ENCODE data around the gene TSPAN9. TPM values are rescaled to one million over a fixed set of nuclear protein-coding genes. Genes with fewer than 3 reads are reported as not detected.

Gene TSPAN9
- polyA plus RNA-seq, 1 donor, result 24.9 TPM

DNA sequence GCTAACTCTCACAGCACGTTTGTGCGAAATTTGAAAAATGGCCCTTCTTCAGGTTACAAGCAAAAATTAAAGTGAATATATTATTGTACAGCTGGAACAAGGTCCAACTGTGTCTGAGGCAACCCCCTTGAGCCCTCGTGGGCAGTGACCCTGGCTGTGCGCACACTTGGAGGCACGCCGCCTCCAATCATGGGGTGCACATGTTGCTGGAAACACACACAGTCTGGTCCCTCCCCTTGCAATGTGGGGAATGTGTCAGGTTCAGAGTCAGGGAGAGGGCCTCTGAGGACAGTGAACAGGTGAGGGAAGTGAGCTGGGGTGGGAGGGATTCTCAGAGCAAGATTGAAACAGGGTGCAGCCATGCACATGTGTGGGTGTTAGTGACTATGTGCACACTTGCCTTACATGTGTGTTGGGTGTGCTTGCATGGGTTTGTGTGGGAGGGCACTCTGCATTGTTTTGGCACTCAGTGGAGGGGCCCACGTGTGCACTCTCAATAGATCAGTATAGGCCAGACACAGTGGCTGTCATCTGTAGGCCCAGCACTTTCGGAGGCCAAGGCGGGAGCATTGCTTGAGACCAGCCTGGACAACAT is 9.6 kb downstream of the TSPAN9 start:
- no peaks in the 10 kb centered on the region for H3K27me3 ChIP-seq (ENCODE audit: control insufficient read depth, insufficient read depth, low read length)
- DNase-seq, result peak; percentile 88 to 90

GRCh38 chr12:3087758-3088650 is 10.8 kb downstream of the TSPAN9 start:
- peaks cover 38% of the 10 kb centered on the region for H3K4me1 ChIP-seq (ENCODE audit: control insufficient read depth, insufficient read depth, low read length)
- H3K9me3 ChIP-seq (ENCODE audit: control insufficient read depth, low read depth, low read length), result no peaks in the 10 kb centered on the region
- H3K36me3 ChIP-seq (ENCODE audit: control insufficient read depth, insufficient read depth, low read length), result peaks cover 17% of the 10 kb centered on the region
- H3K27ac ChIP-seq (ENCODE audit: low read length), result no peak overlapping the region
- no peak overlapping the region for H3K4me3 ChIP-seq (ENCODE audit: low read length)
- no peak for DNase-seq
- H3K27me3 ChIP-seq (ENCODE audit: control insufficient read depth, insufficient read depth, low read length), result no peaks in the 10 kb centered on the region
- 100% methylated on average over 1 of the region's 11 CpGs for WGBS (ENCODE audit: insufficient coverage, low lambda C conversion rate)

More for the DNA sequence above, 9.6 kb downstream of the TSPAN9 start:
- H3K36me3 ChIP-seq (ENCODE audit: control insufficient read depth, insufficient read depth, low read length), result peaks cover 11% of the 10 kb centered on the region
- peak overlapping the region; percentile 82 for H3K27ac ChIP-seq (ENCODE audit: low read length)
- no CpG with 5 or more reads among the region's 9 CpGs for WGBS (ENCODE audit: insufficient coverage, low lambda C conversion rate)
- peaks cover 47% of the 10 kb centered on the region for H3K4me1 ChIP-seq (ENCODE audit: control insufficient read depth, insufficient read depth, low read length)
- H3K4me3 ChIP-seq (ENCODE audit: low read length), result no peak overlapping the region
- no peaks in the 10 kb centered on the region for H3K9me3 ChIP-seq (ENCODE audit: control insufficient read depth, low read depth, low read length)

DNA sequence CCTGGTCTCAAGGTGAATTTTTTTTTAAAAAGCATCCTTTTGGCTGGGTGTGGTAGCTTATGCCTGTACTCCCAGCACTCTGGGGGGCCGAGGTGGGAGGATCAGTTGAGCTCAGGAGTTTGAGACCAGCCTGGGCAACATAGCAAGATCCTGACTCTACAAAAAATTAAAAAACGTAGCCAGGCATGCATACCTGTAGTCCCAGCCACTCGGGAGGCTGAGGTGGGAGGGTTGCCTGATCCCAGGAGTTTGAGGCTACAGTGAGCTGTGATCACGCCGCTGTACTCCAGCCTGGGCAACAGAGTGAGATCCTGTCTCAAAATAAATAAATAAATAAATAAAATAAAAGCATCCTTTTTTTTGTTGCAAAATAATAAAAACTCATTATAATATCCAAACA is 12.4 kb downstream of the TSPAN9 start:
- Histone ChIP-seq H3K9me3 (ENCODE audit: control insufficient read depth, low read depth, low read length) (no peaks in the 10 kb centered on the region), H3K4me3 (ENCODE audit: low read length) (no peak overlapping the region), H3K27me3 (ENCODE audit: control insufficient read depth, insufficient read depth, low read length) (no peaks in the 10 kb centered on the region), H3K36me3 (ENCODE audit: control insufficient read depth, insufficient read depth, low read length) (peaks cover 15% of the 10 kb centered on the region), H3K27ac (ENCODE audit: low read length) (no peak overlapping the region), H3K4me1 (ENCODE audit: control insufficient read depth, insufficient read depth, low read length) (peaks cover 22% of the 10 kb centered on the region)
- WGBS (ENCODE audit: insufficient coverage, low lambda C conversion rate), result no CpG with 5 or more reads among the region's 5 CpGs
- DNase-seq, result no peak

GRCh38 chr12:3090240-3091037 is 13.3 kb downstream of the TSPAN9 start:
- H3K27me3 ChIP-seq (ENCODE audit: control insufficient read depth, insufficient read depth, low read length), result no peaks in the 10 kb centered on the region
- no peak overlapping the region for H3K27ac ChIP-seq (ENCODE audit: low read length)
- no peaks in the 10 kb centered on the region for H3K9me3 ChIP-seq (ENCODE audit: control insufficient read depth, low read depth, low read length)
- peaks cover 13% of the 10 kb centered on the region for H3K4me1 ChIP-seq (ENCODE audit: control insufficient read depth, insufficient read depth, low read length)
- H3K36me3 ChIP-seq (ENCODE audit: control insufficient read depth, insufficient read depth, low read length), result peaks cover 12% of the 10 kb centered on the region
- no CpG with 5 or more reads among the region's 17 CpGs for WGBS (ENCODE audit: insufficient coverage, low lambda C conversion rate)
- no peak for DNase-seq
- H3K4me3 ChIP-seq (ENCODE audit: low read length), result no peak overlapping the region

GRCh38 chr12:3091038-3091319 is 13.8 kb downstream of the TSPAN9 start:
- 70% methylated on average over 2 of the region's 7 CpGs for WGBS (ENCODE audit: insufficient coverage, low lambda C conversion rate)
- H3K27ac ChIP-seq (ENCODE audit: low read length), result no peak overlapping the region
- H3K36me3 ChIP-seq (ENCODE audit: control insufficient read depth, insufficient read depth, low read length), result peaks cover 12% of the 10 kb centered on the region

GRCh38 chr12:3091382-3092241 is 14.4 kb downstream of the TSPAN9 start:
- peaks cover 4% of the 10 kb centered on the region for H3K4me1 ChIP-seq (ENCODE audit: control insufficient read depth, insufficient read depth, low read length)
- H3K27ac ChIP-seq (ENCODE audit: low read length), result no peak overlapping the region
- peaks cover 12% of the 10 kb centered on the region for H3K36me3 ChIP-seq (ENCODE audit: control insufficient read depth, insufficient read depth, low read length)
- WGBS (ENCODE audit: insufficient coverage, low lambda C conversion rate), result 90% methylated on average over 2 of the region's 8 CpGs
- peaks cover 7% of the 10 kb centered on the region for H3K9me3 ChIP-seq (ENCODE audit: control insufficient read depth, low read depth, low read length)
- no peak overlapping the region for H3K4me3 ChIP-seq (ENCODE audit: low read length)
- no peaks in the 10 kb centered on the region for H3K27me3 ChIP-seq (ENCODE audit: control insufficient read depth, insufficient read depth, low read length)
- no peak for DNase-seq

More at GRCh38 chr12:3091038-3091319, 13.8 kb downstream of the TSPAN9 start:
- Histone ChIP-seq H3K9me3 (ENCODE audit: control insufficient read depth, low read depth, low read length) (peaks cover 3% of the 10 kb centered on the region), H3K27me3 (ENCODE audit: control insufficient read depth, insufficient read depth, low read length) (no peaks in the 10 kb centered on the region), H3K4me3 (ENCODE audit: low read length) (no peak overlapping the region), H3K4me1 (ENCODE audit: control insufficient read depth, insufficient read depth, low read length) (peaks cover 11% of the 10 kb centered on the region)
- DNase-seq, result no peak

GRCh38 chr12:3092764-3093163 is 15.6 kb downstream of the TSPAN9 start:
- Histone ChIP-seq H3K4me1 (ENCODE audit: control insufficient read depth, insufficient read depth, low read length) (no peaks in the 10 kb centered on the region), H3K27me3 (ENCODE audit: control insufficient read depth, insufficient read depth, low read length) (no peaks in the 10 kb centered on the region), H3K4me3 (ENCODE audit: low read length) (no peak overlapping the region), H3K9me3 (ENCODE audit: control insufficient read depth, low read depth, low read length) (peaks cover 7% of the 10 kb centered on the region), H3K27ac (ENCODE audit: low read length) (no peak overlapping the region), H3K36me3 (ENCODE audit: control insufficient read depth, insufficient read depth, low read length) (peaks cover 12% of the 10 kb centered on the region)
- no CpG with 5 or more reads among the region's 10 CpGs for WGBS (ENCODE audit: insufficient coverage, low lambda C conversion rate)
- no peak for DNase-seq

DNA sequence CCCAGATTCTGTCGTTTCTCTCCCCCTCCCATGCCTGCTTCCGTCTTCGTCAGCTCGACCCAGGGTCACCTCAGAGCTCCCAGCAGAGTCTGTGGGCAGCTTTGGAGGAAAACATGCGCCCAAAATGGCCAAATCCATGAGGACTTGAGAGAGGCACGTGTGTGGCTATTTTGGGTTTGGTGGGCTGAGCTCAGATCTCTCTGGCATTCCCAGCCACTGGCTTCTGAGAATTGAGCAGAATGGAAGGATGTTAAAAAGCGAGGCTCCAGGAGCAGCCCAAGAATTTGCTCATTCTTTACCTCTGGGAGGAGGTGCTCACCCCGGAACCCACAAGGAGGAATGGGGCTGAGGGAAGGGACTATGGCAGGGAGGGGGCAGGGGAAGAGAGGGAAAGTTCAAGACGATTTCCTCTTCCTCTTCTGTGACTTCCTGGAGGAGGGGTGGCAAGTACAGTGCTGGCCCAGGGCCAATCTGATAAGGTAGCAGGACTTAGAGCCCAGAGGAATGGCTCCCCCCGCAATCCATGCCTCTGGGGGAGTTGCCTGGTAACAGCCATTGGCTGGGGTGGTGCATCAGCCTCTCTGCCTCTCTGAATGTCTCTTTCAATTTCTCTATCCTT is 20.1 kb downstream of the TSPAN9 start:
- Histone ChIP-seq H3K4me3 (ENCODE audit: low read length) (no peak overlapping the region), H3K36me3 (ENCODE audit: control insufficient read depth, insufficient read depth, low read length) (peaks cover 7% of the 10 kb centered on the region), H3K27ac (ENCODE audit: low read length) (no peak overlapping the region), H3K9me3 (ENCODE audit: control insufficient read depth, low read depth, low read length) (peaks cover 11% of the 10 kb centered on the region), H3K4me1 (ENCODE audit: control insufficient read depth, insufficient read depth, low read length) (no peaks in the 10 kb centered on the region), H3K27me3 (ENCODE audit: control insufficient read depth, insufficient read depth, low read length) (no peaks in the 10 kb centered on the region)
- peak; percentile 68 to 71 for DNase-seq
- no CpG with 5 or more reads among the region's 10 CpGs for WGBS (ENCODE audit: insufficient coverage, low lambda C conversion rate)

GRCh38 chr12:3097836-3098235 is 20.7 kb downstream of the TSPAN9 start:
- no CpG with 5 or more reads among the region's 9 CpGs for WGBS (ENCODE audit: insufficient coverage, low lambda C conversion rate)
- H3K27ac ChIP-seq (ENCODE audit: low read length), result no peak overlapping the region
- H3K9me3 ChIP-seq (ENCODE audit: control insufficient read depth, low read depth, low read length), result peaks cover 11% of the 10 kb centered on the region
- H3K4me3 ChIP-seq (ENCODE audit: low read length), result no peak overlapping the region
- H3K4me1 ChIP-seq (ENCODE audit: control insufficient read depth, insufficient read depth, low read length), result no peaks in the 10 kb centered on the region
- DNase-seq, result no peak
- H3K36me3 ChIP-seq (ENCODE audit: control insufficient read depth, insufficient read depth, low read length), result peaks cover 4% of the 10 kb centered on the region
- H3K27me3 ChIP-seq (ENCODE audit: control insufficient read depth, insufficient read depth, low read length), result no peaks in the 10 kb centered on the region

All from large intestine (tissue), 3 donors.